SK-N-SH treated with all-trans-retinoic acid at 6 μM for 48 hours (cell line): ENCODE data around the gene TMEM213.

Source experiments
- ARNTL ChIP-seq: fragments of 450-650 bp; formaldehyde crosslinking; IDR thresholded peaks from 2 replicates; pipeline ENCODE4 v1.5.0; 2020; ENCODE audit warnings: low read depth, mild to moderate bottlenecking, moderate library complexity, borderline replicate concordance
- CSDC2 ChIP-seq: fragments of 250-450 bp; sonication (Bioruptor Pico); IDR thresholded peaks from 2 replicates; pipeline ENCODE4 v1.5.0; 2020; ENCODE audit warnings: mild to moderate bottlenecking, moderate library complexity
- RARB ChIP-seq: fragments of 250-450 bp; sonication (Bioruptor Pico); IDR thresholded peaks from 2 replicates; pipeline ENCODE4 v1.8.0; 2021; ENCODE audit warnings: mild to moderate bottlenecking, moderate library complexity
- SNAI2 ChIP-seq: fragments of 250-450 bp; sonication (Bioruptor Pico); IDR thresholded peaks from 2 replicates; pipeline ENCODE4 v1.5.0; 2020; ENCODE audit warnings: mild to moderate bottlenecking, moderate library complexity
- TOX ChIP-seq: fragments of 250-450 bp; sonication (Bioruptor Pico); IDR thresholded peaks from 2 replicates; pipeline ENCODE4 v1.8.0; 2021; ENCODE audit warnings: mild to moderate bottlenecking, moderate library complexity, borderline replicate concordance
- ZC3H10 ChIP-seq: fragments of 250-450 bp; sonication (Bioruptor Pico); IDR thresholded peaks from 2 replicates; pipeline ENCODE4 v1.5.1; 2021; ENCODE audit warnings: mild to moderate bottlenecking, moderate library complexity
- ZFP3 ChIP-seq: fragments of 250-450 bp; sonication (Bioruptor Pico); IDR thresholded peaks from 2 replicates; pipeline ENCODE4 v1.5.0; 2020; ENCODE audit warnings: mild to moderate bottlenecking, moderate library complexity
- ZFP30 ChIP-seq: fragments of 450-650 bp; formaldehyde crosslinking; IDR thresholded peaks from 2 replicates; pipeline ENCODE4 v1.5.0; 2022; ENCODE audit warnings: mild to moderate bottlenecking, moderate library complexity
- ZNF565 ChIP-seq: fragments of 450-650 bp; formaldehyde crosslinking; conservative IDR thresholded peaks from 2 replicates; pipeline ENCODE4 v1.5.0; 2020; ENCODE audit warnings: low read depth, mild to moderate bottlenecking, moderate library complexity
- ZNF70 ChIP-seq: fragments of 450-650 bp; formaldehyde crosslinking; IDR thresholded peaks from 2 replicates; pipeline ENCODE4 v1.5.0; 2020; ENCODE audit warnings: mild to moderate bottlenecking, moderate library complexity
- ZNF8 ChIP-seq: fragments of 450-650 bp; formaldehyde crosslinking; IDR thresholded peaks from 2 replicates; pipeline ENCODE4 v1.5.0; 2020; ENCODE audit warnings: mild to moderate bottlenecking, moderate library complexity
- TF ChIP-seq, protein P1 (sequence below): fragments of 250-450 bp; sonication (Bioruptor Pico); IDR thresholded peaks from 2 replicates; pipeline ENCODE4 v1.8.0; 2021; ENCODE audit warnings: low read depth, mild to moderate bottlenecking, moderate library complexity, borderline replicate concordance
- TF ChIP-seq, protein P2 (sequence below): fragments of 250-450 bp; sonication (Bioruptor Pico); IDR thresholded peaks from 2 replicates; pipeline ENCODE4 v1.8.0; 2020; ENCODE audit warnings: mild to moderate bottlenecking, moderate library complexity, borderline replicate concordance

DNA sequence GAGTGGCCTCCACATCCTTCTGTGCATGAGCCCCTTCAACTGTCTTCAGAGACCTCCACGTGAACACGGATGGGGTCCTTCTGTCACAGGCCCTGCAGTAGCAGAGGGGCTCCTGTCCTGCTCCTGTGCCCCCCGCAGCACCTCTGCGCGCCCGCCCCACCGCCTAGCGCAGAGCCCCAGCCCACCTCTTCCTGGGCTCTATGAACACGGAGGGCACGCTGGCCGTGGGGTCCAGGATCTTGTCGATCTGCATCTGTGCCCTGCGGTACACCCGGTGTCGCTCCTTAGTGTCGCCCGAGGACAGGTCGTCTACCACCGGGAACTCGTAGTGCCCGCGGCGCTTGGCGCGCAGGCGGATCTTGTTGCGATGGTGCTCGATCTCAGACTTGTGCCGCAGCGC is 71.6 kb downstream of the TMEM213 start:
- no peak for TF ChIP-seq ZFP30 (CRISPR knock-in tag)
- TF ChIP-seq, protein P1, sequence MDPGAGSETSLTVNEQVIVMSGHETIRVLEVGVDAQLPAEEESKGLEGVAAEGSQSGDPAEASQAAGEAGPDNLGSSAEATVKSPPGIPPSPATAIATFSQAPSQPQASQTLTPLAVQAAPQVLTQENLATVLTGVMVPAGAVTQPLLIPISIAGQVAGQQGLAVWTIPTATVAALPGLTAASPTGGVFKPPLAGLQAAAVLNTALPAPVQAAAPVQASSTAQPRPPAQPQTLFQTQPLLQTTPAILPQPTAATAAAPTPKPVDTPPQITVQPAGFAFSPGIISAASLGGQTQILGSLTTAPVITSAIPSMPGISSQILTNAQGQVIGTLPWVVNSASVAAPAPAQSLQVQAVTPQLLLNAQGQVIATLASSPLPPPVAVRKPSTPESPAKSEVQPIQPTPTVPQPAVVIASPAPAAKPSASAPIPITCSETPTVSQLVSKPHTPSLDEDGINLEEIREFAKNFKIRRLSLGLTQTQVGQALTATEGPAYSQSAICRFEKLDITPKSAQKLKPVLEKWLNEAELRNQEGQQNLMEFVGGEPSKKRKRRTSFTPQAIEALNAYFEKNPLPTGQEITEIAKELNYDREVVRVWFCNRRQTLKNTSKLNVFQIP (CRISPR knock-in tag): no peak
- TF ChIP-seq CSDC2 (CRISPR knock-in tag): no peak
- no peak for TF ChIP-seq ARNTL (CRISPR knock-in tag)
- no peak for TF ChIP-seq ZNF8
- TF ChIP-seq ZC3H10 (CRISPR knock-in tag): no peak
- no peak for TF ChIP-seq ZNF565 (CRISPR knock-in tag)
- TF ChIP-seq, protein P2, sequence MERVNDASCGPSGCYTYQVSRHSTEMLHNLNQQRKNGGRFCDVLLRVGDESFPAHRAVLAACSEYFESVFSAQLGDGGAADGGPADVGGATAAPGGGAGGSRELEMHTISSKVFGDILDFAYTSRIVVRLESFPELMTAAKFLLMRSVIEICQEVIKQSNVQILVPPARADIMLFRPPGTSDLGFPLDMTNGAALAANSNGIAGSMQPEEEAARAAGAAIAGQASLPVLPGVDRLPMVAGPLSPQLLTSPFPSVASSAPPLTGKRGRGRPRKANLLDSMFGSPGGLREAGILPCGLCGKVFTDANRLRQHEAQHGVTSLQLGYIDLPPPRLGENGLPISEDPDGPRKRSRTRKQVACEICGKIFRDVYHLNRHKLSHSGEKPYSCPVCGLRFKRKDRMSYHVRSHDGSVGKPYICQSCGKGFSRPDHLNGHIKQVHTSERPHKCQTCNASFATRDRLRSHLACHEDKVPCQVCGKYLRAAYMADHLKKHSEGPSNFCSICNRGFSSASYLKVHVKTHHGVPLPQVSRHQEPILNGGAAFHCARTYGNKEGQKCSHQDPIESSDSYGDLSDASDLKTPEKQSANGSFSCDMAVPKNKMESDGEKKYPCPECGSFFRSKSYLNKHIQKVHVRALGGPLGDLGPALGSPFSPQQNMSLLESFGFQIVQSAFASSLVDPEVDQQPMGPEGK (CRISPR knock-in tag): no peak
- TF ChIP-seq ZFP3 (CRISPR knock-in tag): no peak
- no peak for TF ChIP-seq SNAI2 (CRISPR knock-in tag)
- no peak for TF ChIP-seq TOX
- TF ChIP-seq ZNF70: no peak
- TF ChIP-seq RARB (CRISPR knock-in tag): no peak
